Gastrocnemius medialis (tissue), 4 donors: Measurements from ENCODE around the gene SUSD1. TPM values are rescaled to one million over a fixed set of nuclear protein-coding genes. Genes with fewer than 3 reads are reported as not detected.

Experiments
- ATAC-seq, 2 donors: fragments of 150-250 bp; one replicate each; pipeline ENCODE4 v1.9.1; 2016
- DNase-seq, 2 donors: peaks; one replicate each; pipeline ENCODE4 v3.0.0-alpha.2; 2019
- H3K27ac ChIP-seq, 4 donors: fragments of 200-600 bp; sonication (generic); 1 replicate in 1 of 4; 2 replicates in 3 of 4; pipeline ENCODE4 v1.5.1; 2016 to 2018; ENCODE audit warnings: mild to moderate bottlenecking in 2 of 4, moderate library complexity in 1 of 4
- H3K27me3 ChIP-seq, 3 donors: fragments of 200-600 bp; sonication (generic) in 2 of 3; 1 replicate in 1 of 3; 2 replicates in 2 of 3; pipeline versions ENCODE4 v1.5.1 to v1.6.0; 2016 to 2019; ENCODE audit warnings: mild to moderate bottlenecking in 1 of 3, moderate library complexity in 1 of 3
- H3K36me3 ChIP-seq, 2 donors: fragments of 200-600 bp; sonication (generic) in 1 of 2; one replicate each; pipeline ENCODE4 v1.5.1; 2017 to 2018
- H3K4me1 ChIP-seq, 2 donors: fragments of 200-600 bp; sonication (generic) in 1 of 2; one replicate each; pipeline ENCODE4 v1.5.1; 2016 to 2017; ENCODE audit warnings: mild to moderate bottlenecking in 2 of 2
- H3K4me3 ChIP-seq, 4 donors: fragments of 200-600 bp; sonication (generic) in 3 of 4; 1 replicate in 1 of 4; 2 replicates in 3 of 4; pipeline ENCODE4 v1.5.1; 2016 to 2019; ENCODE audit warnings: mild to moderate bottlenecking in 2 of 4
- H3K9me3 ChIP-seq, 3 donors: fragments of 200-600 bp; sonication (generic) in 2 of 3; 1 replicate in 1 of 3; 2 replicates in 2 of 3; pipeline ENCODE4 v1.5.1; 2016 to 2019
- POLR2A ChIP-seq, 2 donors: fragments of 450-650 bp; IDR thresholded peaks; one replicate each; pipeline ENCODE4 v1.6.1; 2017; ENCODE audit warnings: antibody characterized with exemption in 2 of 2, mild to moderate bottlenecking in 2 of 2, moderate library complexity in 2 of 2
- in situ Hi-C, 4 donors: fragments of 200-750 bp; cut with MboI; loops; one replicate each; pipeline versions ENCODE4 v1.15.0 to v1.8.0; 2017; ENCODE audit warnings: low sequenced_read_pairs in 4 of 4
- intact Hi-C: fragments of 100-400 bp; cut with DNase I; formaldehyde crosslinking; loops from one replicate; pipeline ENCODE4 v1.15.1; 2023; ENCODE audit warnings: low total_unique reads
- total RNA-seq, 4 donors: library from RNA; depleted of rRNA; stranded (reverse); fragments of >200 nt; gene quantifications; one replicate each; pipeline versions ENCODE4 v1.1.0 to v1.2.3, GENCODE V29; 2016
- TF ChIP-seq, protein P1 (sequence below), 5 experiments: fragments of 450-650 bp in 3 of 5; fragments of 200-600 bp in 2 of 5; sonication (generic) in 2 of 5; IDR thresholded peaks in 4 of 5; conservative IDR thresholded peaks in 1 of 5; 1 replicate in 4 of 5; 2 replicates in 1 of 5; pipeline ENCODE4 v1.5.1; 2016 to 2019; ENCODE audit warnings: antibody characterized with exemption in 5 of 5, mild to moderate bottlenecking in 3 of 5, moderate library complexity in 3 of 5

The SUSD1 gene
- total RNA-seq, 4 donors from 2014 or later: 0.82 to 8.0 (median 2.2) TPM

DNA sequence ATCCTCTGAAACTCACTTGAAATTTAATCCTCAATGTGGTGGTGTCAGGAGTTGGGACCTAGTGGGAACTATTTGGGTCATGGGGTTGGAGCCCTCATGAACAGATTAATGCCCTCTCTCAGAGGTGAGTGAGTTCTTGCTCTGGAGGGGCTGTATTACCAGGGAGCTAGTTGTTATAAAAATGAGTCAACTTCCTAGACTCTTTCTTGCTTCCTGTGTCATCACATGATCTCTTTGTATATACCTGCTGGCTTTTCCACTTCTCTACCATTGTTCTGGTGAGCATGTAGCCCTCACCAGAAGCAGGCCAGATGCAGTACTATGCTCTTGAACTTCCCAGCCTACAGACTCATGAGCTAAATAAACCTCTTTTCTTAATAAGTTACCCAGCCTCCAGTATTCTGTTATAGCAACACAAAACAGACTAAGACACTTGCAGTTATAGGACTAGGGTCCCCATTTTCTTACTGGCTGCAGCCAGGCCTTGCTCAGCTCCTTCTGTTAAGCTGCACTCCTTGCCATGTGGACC lies 127.5 kb downstream of the SUSD1 start:
- Histone ChIP-seq H3K36me3 (no peaks in the 10 kb centered on the region), H3K4me1 (peaks cover 0 to 18% of the 10 kb centered on the region in 2 donors), H3K27ac (no peak overlapping the region), H3K4me3 (no peak overlapping the region), H3K9me3 (no peaks in the 10 kb centered on the region), H3K27me3 (no peaks in the 10 kb centered on the region)
- intact Hi-C loops: no loop called here
- no peak for ATAC-seq
- in situ Hi-C loops: no loop called here
- DNase-seq: no peak
- TF ChIP-seq, protein P1, sequence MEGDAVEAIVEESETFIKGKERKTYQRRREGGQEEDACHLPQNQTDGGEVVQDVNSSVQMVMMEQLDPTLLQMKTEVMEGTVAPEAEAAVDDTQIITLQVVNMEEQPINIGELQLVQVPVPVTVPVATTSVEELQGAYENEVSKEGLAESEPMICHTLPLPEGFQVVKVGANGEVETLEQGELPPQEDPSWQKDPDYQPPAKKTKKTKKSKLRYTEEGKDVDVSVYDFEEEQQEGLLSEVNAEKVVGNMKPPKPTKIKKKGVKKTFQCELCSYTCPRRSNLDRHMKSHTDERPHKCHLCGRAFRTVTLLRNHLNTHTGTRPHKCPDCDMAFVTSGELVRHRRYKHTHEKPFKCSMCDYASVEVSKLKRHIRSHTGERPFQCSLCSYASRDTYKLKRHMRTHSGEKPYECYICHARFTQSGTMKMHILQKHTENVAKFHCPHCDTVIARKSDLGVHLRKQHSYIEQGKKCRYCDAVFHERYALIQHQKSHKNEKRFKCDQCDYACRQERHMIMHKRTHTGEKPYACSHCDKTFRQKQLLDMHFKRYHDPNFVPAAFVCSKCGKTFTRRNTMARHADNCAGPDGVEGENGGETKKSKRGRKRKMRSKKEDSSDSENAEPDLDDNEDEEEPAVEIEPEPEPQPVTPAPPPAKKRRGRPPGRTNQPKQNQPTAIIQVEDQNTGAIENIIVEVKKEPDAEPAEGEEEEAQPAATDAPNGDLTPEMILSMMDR (IDR thresholded peaks at IDR 0.05 in 4 of 5, conservative IDR thresholded peaks at IDR 0.05 in 1 of 5): no peak
- TF ChIP-seq POLR2A (IDR thresholded peaks at IDR 0.05): no peak

DNA sequence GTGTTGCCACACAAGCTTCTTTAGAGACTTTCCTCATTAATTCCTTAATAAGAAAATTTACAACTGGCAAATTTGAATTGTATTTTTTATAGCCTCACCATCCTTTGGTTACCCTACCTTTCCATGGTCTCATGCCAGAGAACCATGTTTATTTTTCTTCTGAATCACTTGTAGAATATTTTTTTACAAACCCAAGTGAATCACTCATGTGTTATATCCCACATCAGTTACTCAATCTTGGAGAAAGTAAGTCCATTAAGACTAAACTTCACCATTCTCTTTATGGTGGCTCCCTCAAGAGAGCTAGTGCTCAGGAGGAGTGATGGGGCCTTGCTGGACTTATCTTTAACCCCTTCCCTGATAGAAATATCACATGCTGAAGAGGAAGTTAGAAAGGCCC lies 128.9 kb downstream of the SUSD1 start:
- TF ChIP-seq, protein P1 (IDR thresholded peaks at IDR 0.05 in 4 of 5, conservative IDR thresholded peaks at IDR 0.05 in 1 of 5): no peak
- no peak for TF ChIP-seq POLR2A (IDR thresholded peaks at IDR 0.05)
- Histone ChIP-seq H3K4me1 (peaks cover 0 to 18% of the 10 kb centered on the region in 2 donors), H3K27ac (no peak overlapping the region), H3K27me3 (no peaks in the 10 kb centered on the region), H3K36me3 (no peaks in the 10 kb centered on the region), H3K4me3 (no peak overlapping the region), H3K9me3 (no peaks in the 10 kb centered on the region)
- in situ Hi-C loops: no loop called here
- no peak for ATAC-seq
- DNase-seq: no peak
- intact Hi-C loops: no loop called here

DNA sequence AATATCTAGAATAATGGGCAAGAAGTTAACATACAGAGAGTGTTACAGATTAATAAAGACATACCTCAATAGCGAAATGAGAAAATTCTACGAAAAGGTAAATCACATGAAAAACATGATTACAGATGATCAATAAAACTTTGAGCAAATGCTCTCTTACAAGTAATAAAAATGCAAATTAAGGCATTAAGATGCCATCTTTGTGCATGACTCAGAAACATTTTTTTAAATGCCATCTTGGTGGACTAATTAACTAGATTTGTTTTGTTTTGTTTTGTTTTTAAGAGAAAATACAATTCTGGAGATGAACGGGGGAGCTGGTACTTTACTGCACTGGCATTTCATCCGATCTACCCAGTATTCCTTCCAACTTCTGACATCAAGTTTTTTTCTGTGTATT lies 130.2 kb downstream of the SUSD1 start:
- Histone ChIP-seq H3K4me1 (peaks cover 0 to 11% of the 10 kb centered on the region in 2 donors), H3K27me3 (no peaks in the 10 kb centered on the region), H3K4me3 (no peak overlapping the region), H3K27ac (no peak overlapping the region), H3K36me3 (no peaks in the 10 kb centered on the region), H3K9me3 (no peaks in the 10 kb centered on the region)
- TF ChIP-seq, protein P1 (IDR thresholded peaks at IDR 0.05 in 4 of 5, conservative IDR thresholded peaks at IDR 0.05 in 1 of 5): no peak
- TF ChIP-seq POLR2A (IDR thresholded peaks at IDR 0.05): no peak
- no peak for DNase-seq
- ATAC-seq: no peak
- in situ Hi-C loops: no loop called here
- intact Hi-C loops: no loop called here

DNA sequence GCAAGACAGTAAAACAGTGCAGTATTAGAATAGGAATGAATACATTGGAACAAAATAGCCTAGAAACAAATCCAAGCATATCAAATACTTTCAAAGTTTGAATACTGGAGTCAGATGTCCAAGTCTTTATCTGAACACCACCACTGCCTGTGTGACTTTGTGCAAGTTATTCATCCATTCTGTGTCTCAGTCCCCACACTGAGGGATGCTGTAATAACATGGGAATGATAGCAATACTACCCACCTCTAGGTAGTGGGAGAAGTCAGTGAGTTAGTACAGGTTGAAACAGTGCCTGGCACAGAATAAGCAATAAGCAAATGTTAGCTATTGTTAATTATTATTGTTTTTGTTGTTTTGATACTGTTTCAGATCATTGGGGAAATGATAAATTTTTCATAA lies 130.9 kb downstream of the SUSD1 start:
- ATAC-seq (no peak), DNase-seq (no peak)
- H3K27me3 ChIP-seq: no peaks in the 10 kb centered on the region
- no peaks in the 10 kb centered on the region for H3K9me3 ChIP-seq
- in situ Hi-C loops (no loop called here), intact Hi-C loops (no loop called here)
- no peak overlapping the region for H3K4me3 ChIP-seq
- no peak overlapping the region for H3K27ac ChIP-seq
- H3K36me3 ChIP-seq: no peaks in the 10 kb centered on the region
- no peak for TF ChIP-seq POLR2A (IDR thresholded peaks at IDR 0.05)
- TF ChIP-seq, protein P1 (IDR thresholded peaks at IDR 0.05 in 4 of 5, conservative IDR thresholded peaks at IDR 0.05 in 1 of 5): no peak
- peaks cover 0 to 5% of the 10 kb centered on the region in 2 donors for H3K4me1 ChIP-seq

DNA sequence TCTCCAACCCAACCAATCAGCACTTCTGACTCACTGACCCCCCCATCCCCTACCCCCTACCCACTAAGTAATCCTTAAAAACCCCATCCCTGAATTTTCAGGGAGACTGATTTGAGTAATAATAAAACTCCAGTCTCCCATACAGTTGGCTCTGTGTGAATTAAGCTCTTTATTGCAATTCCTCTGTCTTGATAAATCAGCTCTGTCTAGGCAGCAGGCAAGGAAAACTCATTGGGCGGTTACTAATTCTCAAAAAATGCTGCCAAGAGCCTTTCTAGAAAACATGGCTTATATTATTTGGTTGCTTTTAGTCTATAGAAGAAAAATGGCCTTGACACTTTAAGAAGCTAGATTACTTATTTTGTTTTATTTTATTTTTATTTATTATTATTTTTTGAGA lies 131.7 kb downstream of the SUSD1 start:
- H3K9me3 ChIP-seq: no peaks in the 10 kb centered on the region
- H3K27me3 ChIP-seq: no peaks in the 10 kb centered on the region
- ATAC-seq (no peak), DNase-seq (no peak)
- intact Hi-C loops: no loop called here
- no peaks in the 10 kb centered on the region for H3K4me1 ChIP-seq
- no peak for TF ChIP-seq POLR2A (IDR thresholded peaks at IDR 0.05)
- TF ChIP-seq, protein P1 (IDR thresholded peaks at IDR 0.05 in 4 of 5, conservative IDR thresholded peaks at IDR 0.05 in 1 of 5): no peak
- no peak overlapping the region for H3K4me3 ChIP-seq
- no peak overlapping the region for H3K27ac ChIP-seq
- in situ Hi-C loops: no loop called here
- H3K36me3 ChIP-seq: no peaks in the 10 kb centered on the region
